Fibroblast of skin of scalp (primary cell): ENCODE measurements around the gene CCDC71. TPM values are rescaled to one million over a fixed set of nuclear protein-coding genes. Genes with fewer than 3 reads are reported as not detected.
A peak's percentile ranks its signal among the peaks of the same experiment; 100 is the strongest.

Experiments
- DNase-seq: peaks from one replicate; pipeline ENCODE4 v3.0.0-alpha.2; 2013
- polyA plus RNA-seq, 2 experiments: library from polyadenylated mRNA; unstranded; fragments of 120-200 nt; gene quantifications; one replicate each; pipeline ENCODE4 v1.2.1, GENCODE V29; 2013; ENCODE audit not compliant: insufficient read length in 2 of 2

CCDC71 gene
- polyA plus RNA-seq (2013, experiment 1 of 2; ENCODE audit: insufficient read length): 20.6 TPM
- polyA plus RNA-seq (2013, experiment 2 of 2; ENCODE audit: insufficient read length): 18.1 TPM

- DNase-seq: peak; percentile 80
Observed at GRCh38 chr3:49165771-49166751, at the start of gene CCDC71. CCDC71 (minus strand) TSS chr3:49166331; CDS start chr3:49164208, 2,123 bp downstream.

GRCh38 chr3:49213998-49214397, 47.9 kb upstream of the CCDC71 start:
- no peak for DNase-seq

- DNase-seq: no peak
Observed at GRCh38 chr3:49213541-49213943, 47.4 kb upstream of the CCDC71 start.

- DNase-seq: peak; percentile 9
Observed at GRCh38 chr3:49199900-49200281, 33.8 kb upstream of the CCDC71 start.

- peak; percentile 91 for DNase-seq
Observed at GRCh38 chr3:49199239-49199899, 33.2 kb upstream of the CCDC71 start.

- DNase-seq: no peak
Observed at GRCh38 chr3:49198611-49199230, 32.6 kb upstream of the CCDC71 start.

- no peak for DNase-seq
Observed at GRCh38 chr3:49198161-49198560, 32.0 kb upstream of the CCDC71 start.

GRCh38 chr3:49191741-49192140, 25.6 kb upstream of the CCDC71 start:
- DNase-seq: no peak

GRCh38 chr3:49183873-49184272, 17.7 kb upstream of the CCDC71 start:
- no peak for DNase-seq

- no peak for DNase-seq
Observed at GRCh38 chr3:49182682-49183081, 16.6 kb upstream of the CCDC71 start.

- DNase-seq: no peak
Observed at GRCh38 chr3:49181351-49181750, 15.2 kb upstream of the CCDC71 start.

- DNase-seq: no peak
Observed at GRCh38 chr3:49180116-49180515, 14.0 kb upstream of the CCDC71 start.

GRCh38 chr3:49177073-49177472, 10.9 kb upstream of the CCDC71 start:
- DNase-seq: no peak

- no peak for DNase-seq
Observed at GRCh38 chr3:49175530-49175929, 9.4 kb upstream of the CCDC71 start.

- no peak for DNase-seq
Observed at GRCh38 chr3:49174397-49174985, 8.4 kb upstream of the CCDC71 start.

GRCh38 chr3:49173792-49174170, 7.7 kb upstream of the CCDC71 start:
- DNase-seq: peak; percentile 13

GRCh38 chr3:49173116-49173791, 7.1 kb upstream of the CCDC71 start:
- peak; percentile 58 for DNase-seq

GRCh38 chr3:49172551-49173041, 6.5 kb upstream of the CCDC71 start:
- no peak for DNase-seq

GRCh38 chr3:49171775-49172500, 5.8 kb upstream of the CCDC71 start:
- DNase-seq: no peak

GRCh38 chr3:49171119-49171774, 5.1 kb upstream of the CCDC71 start, which contains the start of gene KLHDC8B:
KLHDC8B (plus strand) TSS chr3:49171598; CDS start chr3:49172770, 1,172 bp downstream.
- peak; percentile 83 for DNase-seq

- DNase-seq: no peak
Observed at GRCh38 chr3:49170744-49171118, 4.6 kb upstream of the CCDC71 start.
